OCI-LY1 (cell line): ENCODE results near the gene CYGB.

Experiments used
- H2AFZ ChIP-seq: fragments of 200-600 bp; sonication (generic), shearing (Covaris generic); 2 replicates; pipeline ENCODE4 v1.6.0; 2014; ENCODE audit warnings: antibody characterized with exemption, mild to moderate bottlenecking, low read length
- H3F3A ChIP-seq: fragments of 200-600 bp; sonication (generic), shearing (Covaris generic); 2 replicates; pipeline ENCODE4 v1.6.0; 2014; ENCODE audit warnings: mild to moderate bottlenecking, antibody characterized with exemption, low read length, moderate library complexity; ENCODE audit not compliant: insufficient read depth
- H3K27ac ChIP-seq: fragments of 200-600 bp; sonication (generic); 2 replicates; pipeline ENCODE4 v1.5.1; 2014; ENCODE audit warnings: low read length, mixed run types, mild to moderate bottlenecking, low read depth; ENCODE audit not compliant: poor library complexity, severe bottlenecking
- H3K27me3 ChIP-seq: fragments of 200-600 bp; sonication (generic); 2 replicates; pipeline ENCODE4 v1.6.0; 2014; ENCODE audit warnings: antibody characterized with exemption, mild to moderate bottlenecking, low read length, moderate library complexity; ENCODE audit not compliant: insufficient read depth
- H3K36me3 ChIP-seq: fragments of 200-600 bp; sonication (generic); 2 replicates; pipeline ENCODE4 v1.6.1; 2014; ENCODE audit warnings: mild to moderate bottlenecking, antibody characterized with exemption, low read length, moderate library complexity, mixed read lengths; ENCODE audit not compliant: insufficient read depth
- H3K4me1 ChIP-seq: fragments of 200-600 bp; sonication (generic); 2 replicates; pipeline ENCODE4 v1.5.1; 2014; ENCODE audit warnings: mild to moderate bottlenecking, low read length, moderate library complexity; ENCODE audit not compliant: insufficient read depth, severe bottlenecking
- H3K4me2 ChIP-seq: fragments of 200-600 bp; sonication (generic), shearing (Covaris generic); 2 replicates; pipeline ENCODE4 v1.6.1; 2014; ENCODE audit warnings: low read length
- H3K4me3 ChIP-seq: fragments of 200-600 bp; sonication (generic); 2 replicates; pipeline ENCODE4 v1.5.1; 2014; ENCODE audit warnings: low read length, low read depth, mild to moderate bottlenecking, mixed read lengths; ENCODE audit not compliant: poor library complexity, severe bottlenecking
- H3K79me2 ChIP-seq: fragments of 200-600 bp; shearing (Covaris generic); 2 replicates; pipeline ENCODE4 v1.6.1; 2016; ENCODE audit warnings: mixed run types, low read length, mixed read lengths; ENCODE audit not compliant: insufficient read depth
- H3K9ac ChIP-seq: fragments of 200-600 bp; sonication (generic), shearing (Covaris generic); 2 replicates; pipeline ENCODE4 v1.6.1; 2014; ENCODE audit warnings: mild to moderate bottlenecking, low read length, mixed read lengths
- H3K9me2 ChIP-seq: fragments of 200-600 bp; sonication (generic), shearing (Covaris generic); 2 replicates; pipeline ENCODE4 v1.6.1; 2014; ENCODE audit warnings: low read depth, mild to moderate bottlenecking, low read length, mixed read lengths
- H3K9me3 ChIP-seq: fragments of 200-600 bp; shearing (Covaris generic); 2 replicates; pipeline ENCODE4 v1.6.1; 2014; ENCODE audit warnings: low read length, mixed read lengths
- H4K20me1 ChIP-seq: fragments of 200-600 bp; sonication (generic), shearing (Covaris generic); 2 replicates; pipeline ENCODE4 v1.6.0; 2016; ENCODE audit warnings: mild to moderate bottlenecking, low read length; ENCODE audit not compliant: insufficient read depth
- EZH2 ChIP-seq: fragments of 200-600 bp; sonication (generic), shearing (Covaris generic); IDR thresholded peaks from 2 replicates; pipeline ENCODE4 v1.8.0; 2017; ENCODE audit warnings: borderline replicate concordance, mixed run types, mild to moderate bottlenecking, antibody characterized with exemption, low read length, moderate library complexity, mixed read lengths
- TF ChIP-seq, protein P1 (sequence below): fragments of 200-600 bp; sonication (generic), shearing (Covaris generic); IDR thresholded peaks from 2 replicates; pipeline ENCODE4 v1.5.1; 2017; ENCODE audit warnings: mild to moderate bottlenecking, antibody characterized with exemption, low read length, moderate library complexity, mixed read lengths

CYGB gene

DNA sequence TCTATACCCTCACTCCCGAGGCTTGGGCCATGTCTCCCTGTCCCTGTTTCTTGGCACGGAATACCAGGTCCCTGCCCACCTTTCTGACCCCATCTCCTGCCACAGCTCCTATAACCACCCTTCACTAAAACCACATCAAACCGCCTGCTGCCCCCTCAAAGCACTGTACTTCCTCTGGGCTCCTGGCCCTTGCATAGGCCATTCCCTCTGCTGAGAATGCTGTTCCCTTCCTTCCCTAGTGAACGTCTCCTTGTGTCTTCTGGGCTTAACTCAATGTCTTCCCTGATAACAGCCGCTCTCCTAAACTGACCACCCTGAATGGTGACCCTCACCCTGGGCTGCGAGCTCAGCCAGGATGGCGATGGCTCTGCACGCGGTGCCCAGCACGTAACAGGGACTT is 59.4 kb downstream of the CYGB start:
- Histone ChIP-seq H2AFZ (no peak overlapping the region), H4K20me1 (no peaks in the 10 kb centered on the region), H3K36me3 (0 out of 2 replicates have a peak, but pooled peaks cover 3% of the 10 kb centered on the region), H3K9me2 (no peaks in the 10 kb centered on the region), H3K4me3 (no peak overlapping the region), H3K79me2 (no peaks in the 10 kb centered on the region), H3K27me3 (no peaks in the 10 kb centered on the region), H3K9me3 (no peaks in the 10 kb centered on the region), H3K27ac (no peak overlapping the region), H3F3A (no peaks in the 10 kb centered on the region), H3K4me1 (peaks cover 31% of the 10 kb centered on the region), H3K9ac (no peak overlapping the region), H3K4me2 (no peak overlapping the region)
- TF ChIP-seq, protein P1, sequence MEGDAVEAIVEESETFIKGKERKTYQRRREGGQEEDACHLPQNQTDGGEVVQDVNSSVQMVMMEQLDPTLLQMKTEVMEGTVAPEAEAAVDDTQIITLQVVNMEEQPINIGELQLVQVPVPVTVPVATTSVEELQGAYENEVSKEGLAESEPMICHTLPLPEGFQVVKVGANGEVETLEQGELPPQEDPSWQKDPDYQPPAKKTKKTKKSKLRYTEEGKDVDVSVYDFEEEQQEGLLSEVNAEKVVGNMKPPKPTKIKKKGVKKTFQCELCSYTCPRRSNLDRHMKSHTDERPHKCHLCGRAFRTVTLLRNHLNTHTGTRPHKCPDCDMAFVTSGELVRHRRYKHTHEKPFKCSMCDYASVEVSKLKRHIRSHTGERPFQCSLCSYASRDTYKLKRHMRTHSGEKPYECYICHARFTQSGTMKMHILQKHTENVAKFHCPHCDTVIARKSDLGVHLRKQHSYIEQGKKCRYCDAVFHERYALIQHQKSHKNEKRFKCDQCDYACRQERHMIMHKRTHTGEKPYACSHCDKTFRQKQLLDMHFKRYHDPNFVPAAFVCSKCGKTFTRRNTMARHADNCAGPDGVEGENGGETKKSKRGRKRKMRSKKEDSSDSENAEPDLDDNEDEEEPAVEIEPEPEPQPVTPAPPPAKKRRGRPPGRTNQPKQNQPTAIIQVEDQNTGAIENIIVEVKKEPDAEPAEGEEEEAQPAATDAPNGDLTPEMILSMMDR, result no peak
- no peak for TF ChIP-seq EZH2

DNA sequence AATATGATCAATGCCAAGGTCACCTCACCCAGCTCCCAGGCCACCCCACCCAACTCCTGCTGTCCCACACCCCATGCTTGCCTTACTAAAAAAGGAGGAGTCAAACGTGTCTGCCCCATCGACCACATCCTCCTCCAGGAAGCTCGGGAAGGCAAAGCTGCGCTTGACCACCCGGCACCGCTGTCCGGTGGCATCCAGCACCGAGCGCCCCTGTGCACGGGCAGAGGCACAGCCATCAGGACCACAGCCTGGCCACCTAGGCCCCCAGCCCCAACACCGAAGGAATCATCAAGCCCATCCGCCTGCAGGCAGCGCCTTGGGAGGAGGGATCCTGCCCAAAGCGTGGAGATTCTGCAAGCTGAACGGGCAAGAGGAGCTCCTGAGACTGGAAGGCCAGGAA is 59.9 kb downstream of the CYGB start:
- no peaks in the 10 kb centered on the region for H3K79me2 ChIP-seq
- no peaks in the 10 kb centered on the region for H3K27me3 ChIP-seq
- H3K4me3 ChIP-seq, result no peak overlapping the region
- no peak overlapping the region for H3K9ac ChIP-seq
- H4K20me1 ChIP-seq, result no peaks in the 10 kb centered on the region
- no peaks in the 10 kb centered on the region for H3F3A ChIP-seq
- no peak overlapping the region for H2AFZ ChIP-seq
- H3K36me3 ChIP-seq, result peaks cover 5% of the 10 kb centered on the region; the same call in 1 of the 2 replicates
- peaks cover 26% of the 10 kb centered on the region for H3K4me1 ChIP-seq
- no peak for TF ChIP-seq EZH2
- TF ChIP-seq, protein P1, result no peak
- H3K4me2 ChIP-seq, result no peak overlapping the region
- no peaks in the 10 kb centered on the region for H3K9me2 ChIP-seq
- H3K9me3 ChIP-seq, result no peaks in the 10 kb centered on the region
- H3K27ac ChIP-seq, result no peak overlapping the region
